Retinal pigment epithelial cell (primary cell): ENCODE measurements around the gene WDR90.

Source experiments
- DNase-seq: peaks from one replicate; pipeline ENCODE4 v3.0.0-alpha.2; 2010; ENCODE audit warnings: low read depth
- H3K4me3 ChIP-seq: 2 replicates; pipeline ENCODE4 v1.5.1; 2011; ENCODE audit warnings: mild to moderate bottlenecking, low read length, control low read depth, moderate library complexity
- CTCF ChIP-seq: conservative IDR thresholded peaks from 2 replicates; pipeline ENCODE4 v1.5.1; 2011; ENCODE audit warnings: low read depth, low read length, control low read depth, inconsistent platforms

The WDR90 gene

DNA sequence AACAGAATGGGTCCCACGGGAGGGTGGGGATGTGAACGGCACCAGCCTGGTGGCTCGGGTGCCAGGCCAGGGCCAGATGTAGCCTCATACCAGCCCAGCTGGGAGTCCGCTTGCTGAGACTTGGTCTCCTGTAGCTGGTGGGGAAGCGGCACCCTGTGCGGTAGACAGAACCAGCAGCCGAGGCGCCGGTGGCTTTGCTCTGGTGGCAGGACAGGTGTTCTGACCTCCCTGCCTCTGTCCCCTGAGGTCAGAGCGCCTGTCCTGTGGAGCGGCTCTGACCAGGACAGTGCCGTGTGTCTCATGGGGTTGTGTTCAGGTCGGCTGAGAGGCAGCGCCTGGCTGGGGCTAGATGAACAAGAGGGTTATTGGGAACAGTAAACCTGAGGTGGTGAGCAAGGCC lies 39.2 kb upstream of the WDR90 start:
- no peak for TF ChIP-seq CTCF
- no peak for DNase-seq

GRCh38 chr16:610513-611381 lies 38.4 kb upstream of the WDR90 start:
- DNase-seq = no peak
- no peak overlapping the region for H3K4me3 ChIP-seq
- peak; percentile 81 for TF ChIP-seq CTCF

More for the DNA sequence above, 39.2 kb upstream of the WDR90 start:
- H3K4me3 ChIP-seq = no peak overlapping the region

GRCh38 chr16:615122-615521 lies 34.0 kb upstream of the WDR90 start:
- no peak overlapping the region for H3K4me3 ChIP-seq
- no peak for DNase-seq
- TF ChIP-seq CTCF = no peak

- no peak for DNase-seq
- no peak overlapping the region for H3K4me3 ChIP-seq
- no peak for TF ChIP-seq CTCF
Measured at GRCh38 chr16:616733-617586, 32.2 kb upstream of the WDR90 start.

DNA sequence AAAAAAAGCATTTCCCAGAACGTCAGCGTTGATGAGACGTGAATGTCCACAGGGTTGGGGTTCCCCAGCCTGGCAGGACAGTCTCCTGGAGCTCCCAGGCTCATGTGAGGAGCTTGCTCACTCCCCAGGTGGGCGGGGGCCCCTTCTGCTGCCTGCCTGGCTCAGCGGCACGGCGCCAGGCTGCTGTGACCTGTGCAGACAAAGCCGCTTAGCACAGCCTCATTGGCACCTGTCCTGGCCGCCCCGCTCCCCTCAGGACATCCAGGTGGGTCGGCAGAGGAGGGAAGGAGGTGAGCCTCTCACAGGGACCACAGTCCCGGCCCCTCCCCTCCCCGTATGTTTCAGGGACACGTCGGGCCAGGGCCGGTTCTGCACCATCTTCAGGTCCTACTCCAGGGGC lies 31.3 kb upstream of the WDR90 start:
- no peak overlapping the region for H3K4me3 ChIP-seq
- no peak for TF ChIP-seq CTCF
- no peak for DNase-seq

- no peak for DNase-seq
- H3K4me3 ChIP-seq = no peak overlapping the region
- TF ChIP-seq CTCF = no peak
Measured at GRCh38 chr16:619476-620100, 29.6 kb upstream of the WDR90 start.
